ENCODE results near the gene POPDC2. TPM values are rescaled to one million over a fixed set of nuclear protein-coding genes. Genes with fewer than 3 reads are reported as not detected.

Gene POPDC2
- total RNA-seq, 2 experiments from 2014 or later = 1.3 to 2.1 TPM

DNA sequence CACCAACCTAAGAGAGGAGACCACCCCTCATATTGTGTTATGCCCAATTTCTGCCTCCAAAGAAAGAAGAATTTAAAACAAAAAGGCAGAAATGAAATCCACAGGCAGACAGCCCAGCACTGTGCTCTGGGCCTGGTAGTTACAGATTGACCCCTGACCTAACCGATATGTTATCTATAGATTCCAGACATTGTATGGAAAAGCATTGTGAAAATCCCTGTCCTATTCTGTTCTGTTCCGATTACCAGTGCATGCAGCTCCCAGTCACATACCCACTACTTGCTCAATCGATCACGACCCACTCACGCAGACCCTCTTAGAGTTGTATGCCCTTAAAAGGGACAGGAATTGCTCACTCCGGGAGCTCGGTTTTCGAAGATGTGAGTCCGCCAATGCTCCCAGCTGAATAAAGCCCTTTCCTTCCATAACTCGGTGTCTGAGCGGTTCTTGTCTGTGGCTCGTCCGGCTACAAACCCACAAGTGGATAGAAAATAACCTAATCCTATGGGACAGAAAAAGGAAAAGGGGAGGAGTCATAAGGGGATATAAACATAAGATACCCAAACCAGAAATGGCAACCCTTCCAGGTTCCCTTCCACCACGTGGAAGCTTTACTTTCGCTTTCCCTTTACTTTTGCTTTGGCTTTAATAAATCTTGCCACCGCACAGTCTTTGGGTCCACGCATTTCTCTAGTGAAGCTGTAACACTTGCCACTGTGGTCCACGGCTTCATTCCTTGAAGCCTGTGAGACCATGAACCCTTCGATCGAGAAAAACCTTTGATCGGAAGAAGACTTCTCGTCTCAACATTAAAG, 40.7 kb upstream of the POPDC2 start:
- ATAC-seq (peak; percentile 25), DNase-seq (peak; percentile 22)
- TF ChIP-seq, protein P1, sequence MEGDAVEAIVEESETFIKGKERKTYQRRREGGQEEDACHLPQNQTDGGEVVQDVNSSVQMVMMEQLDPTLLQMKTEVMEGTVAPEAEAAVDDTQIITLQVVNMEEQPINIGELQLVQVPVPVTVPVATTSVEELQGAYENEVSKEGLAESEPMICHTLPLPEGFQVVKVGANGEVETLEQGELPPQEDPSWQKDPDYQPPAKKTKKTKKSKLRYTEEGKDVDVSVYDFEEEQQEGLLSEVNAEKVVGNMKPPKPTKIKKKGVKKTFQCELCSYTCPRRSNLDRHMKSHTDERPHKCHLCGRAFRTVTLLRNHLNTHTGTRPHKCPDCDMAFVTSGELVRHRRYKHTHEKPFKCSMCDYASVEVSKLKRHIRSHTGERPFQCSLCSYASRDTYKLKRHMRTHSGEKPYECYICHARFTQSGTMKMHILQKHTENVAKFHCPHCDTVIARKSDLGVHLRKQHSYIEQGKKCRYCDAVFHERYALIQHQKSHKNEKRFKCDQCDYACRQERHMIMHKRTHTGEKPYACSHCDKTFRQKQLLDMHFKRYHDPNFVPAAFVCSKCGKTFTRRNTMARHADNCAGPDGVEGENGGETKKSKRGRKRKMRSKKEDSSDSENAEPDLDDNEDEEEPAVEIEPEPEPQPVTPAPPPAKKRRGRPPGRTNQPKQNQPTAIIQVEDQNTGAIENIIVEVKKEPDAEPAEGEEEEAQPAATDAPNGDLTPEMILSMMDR (IDR thresholded peaks at IDR 0.05) = no peak
- Mint-ChIP-seq H3K27ac (peak overlapping the region; percentile 95), H3K36me3 (ENCODE audit: low read depth) (peaks cover 5% of the 10 kb centered on the region), H3K27me3 (peaks cover 4% of the 10 kb centered on the region), H3K9me3 (peaks cover 5% of the 10 kb centered on the region), H3K4me3 (no peak overlapping the region), H3K4me1 (ENCODE audit: low read depth) (peaks cover 38% of the 10 kb centered on the region)
- CTCF ChIA-PET = interaction anchor here (3.9 kb wide), 1 partner anchor 11 kb away, joined by 22 read pairs; no protein-coding TSS in a partner anchor
- POLR2A ChIA-PET = interaction anchor here (0.7 to 1.3 kb wide), 2 partner anchors 24 to 26 kb away, joined by 3 to 5 read pairs; partner anchors contain the start of gene COX17
- intact Hi-C loops (cut with micrococcal nuclease) = no loop called here

DNA sequence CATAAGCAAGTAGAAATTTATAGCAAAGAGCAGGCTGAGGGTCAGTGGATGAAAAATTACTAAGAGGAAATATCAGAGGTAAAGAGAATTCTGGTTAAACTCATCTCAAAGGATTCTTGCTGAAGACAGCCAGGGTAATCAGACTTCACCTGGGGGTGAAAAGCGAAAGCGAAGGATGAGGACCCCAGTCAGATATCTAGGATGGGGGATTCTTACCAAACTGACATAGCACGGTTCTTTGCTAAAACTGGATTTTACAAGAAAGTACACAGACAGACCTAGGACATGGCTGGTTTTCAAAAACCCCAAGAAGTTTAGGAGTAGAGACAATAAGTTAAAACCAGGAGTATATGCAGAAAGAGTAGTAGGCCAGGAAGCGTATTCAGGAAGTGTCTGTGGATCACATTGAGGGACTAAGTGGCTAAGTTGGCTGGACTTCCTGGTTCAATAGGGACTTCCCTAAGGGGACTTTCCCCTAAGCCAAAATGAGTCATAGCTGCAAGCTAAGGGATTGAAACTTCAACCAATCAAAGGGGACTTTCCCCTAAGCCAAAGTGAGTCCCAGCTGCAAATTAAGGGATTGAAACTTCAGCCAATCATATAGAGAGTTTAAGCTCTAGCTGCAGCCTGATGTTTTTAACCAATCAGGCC, 40.0 kb upstream of the POPDC2 start:
- peak; percentile 62 for ATAC-seq
- POLR2A ChIA-PET = interaction anchor here (1.3 kb wide), 1 partner anchor 24 kb away, joined by 5 read pairs; the partner anchor contains the start of gene COX17
- CTCF ChIA-PET = interaction anchor here (0.8 to 3.9 kb wide), 2 partner anchors 10 to 19 kb away, joined by 3 to 22 read pairs; no protein-coding TSS in a partner anchor
- H3K27ac Mint-ChIP-seq = peak overlapping the region; percentile 95
- peaks cover 38% of the 10 kb centered on the region for H3K4me1 Mint-ChIP-seq (ENCODE audit: low read depth)
- TF ChIP-seq, protein P1 (IDR thresholded peaks at IDR 0.05) = no peak
- H3K27me3 Mint-ChIP-seq = peaks cover 4% of the 10 kb centered on the region
- no peak overlapping the region for H3K4me3 Mint-ChIP-seq
- intact Hi-C loops (cut with micrococcal nuclease) = no loop called here
- peaks cover 5% of the 10 kb centered on the region for H3K36me3 Mint-ChIP-seq (ENCODE audit: low read depth)
- peaks cover 5% of the 10 kb centered on the region for H3K9me3 Mint-ChIP-seq
- DNase-seq = peak; percentile 54

DNA sequence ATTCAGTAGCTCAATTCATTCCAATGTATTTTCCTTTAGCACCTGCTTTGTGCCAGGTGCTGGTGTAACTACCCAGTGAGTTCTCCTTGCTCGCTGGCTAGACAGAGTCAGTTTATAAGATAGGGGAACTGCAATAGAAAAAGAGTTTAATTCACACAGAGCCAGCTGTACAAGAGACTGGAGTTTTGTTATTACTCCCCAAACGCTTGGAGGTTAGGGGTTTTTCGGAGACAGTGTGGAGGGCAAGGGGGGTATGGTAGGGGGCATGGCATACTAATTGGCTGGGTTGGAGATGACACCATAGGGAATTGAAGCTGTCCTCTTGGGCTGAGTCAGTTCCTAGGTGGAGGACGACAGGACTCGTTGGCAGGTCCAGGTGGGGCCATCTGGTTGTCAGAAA, 37.0 kb upstream of the POPDC2 start:
- ATAC-seq = no peak
- intact Hi-C loops (cut with micrococcal nuclease) = no loop called here
- Mint-ChIP-seq H3K36me3 (ENCODE audit: low read depth) (peaks cover 5% of the 10 kb centered on the region), H3K9me3 (peaks cover 5% of the 10 kb centered on the region), H3K4me1 (ENCODE audit: low read depth) (peaks cover 30% of the 10 kb centered on the region), H3K4me3 (no peak overlapping the region), H3K27ac (no peak overlapping the region), H3K27me3 (no peaks in the 10 kb centered on the region)
- CTCF ChIA-PET = interaction anchor here (1.2 kb wide), 1 partner anchor 22 kb away, joined by 3 read pairs; no protein-coding TSS in a partner anchor
- POLR2A ChIA-PET = interaction anchor here (0.6 to 0.9 kb wide), 2 partner anchors 65 to 135 kb away, joined by 3 read pairs; no protein-coding TSS in a partner anchor
- DNase-seq = no peak
- TF ChIP-seq, protein P1 (IDR thresholded peaks at IDR 0.05) = no peak

GRCh38 chr3:119695480-119695879, 35.1 kb upstream of the POPDC2 start:
- Mint-ChIP-seq H3K9me3 (no peaks in the 10 kb centered on the region), H3K36me3 (ENCODE audit: low read depth) (no peaks in the 10 kb centered on the region), H3K4me1 (ENCODE audit: low read depth) (peaks cover 13% of the 10 kb centered on the region), H3K27me3 (peaks cover 2% of the 10 kb centered on the region), H3K27ac (no peak overlapping the region), H3K4me3 (no peak overlapping the region)
- ChIA-PET CTCF (interaction anchor here (0.7 to 3.5 kb wide), 4 partner anchors 9 to 246 kb away, joined by 3 to 19 read pairs (median 4); no protein-coding TSS in a partner anchor), POLR2A (no interaction called here)
- TF ChIP-seq, protein P1 (IDR thresholded peaks at IDR 0.05) = no peak
- DNase-seq = no peak
- intact Hi-C loops (cut with micrococcal nuclease) = no loop called here
- ATAC-seq = no peak
